GM18868 (cell line): ENCODE measurements around the gene LRP1.

Experiments
- ATAC-seq: cut with Tn5 transposase; IDR thresholded peaks from one replicate; pipeline ENCODE4 v1.9.1; 2021; ENCODE audit warnings: mild to moderate bottlenecking, moderate library complexity; ENCODE audit not compliant: unreplicated experiment

The LRP1 gene

DNA sequence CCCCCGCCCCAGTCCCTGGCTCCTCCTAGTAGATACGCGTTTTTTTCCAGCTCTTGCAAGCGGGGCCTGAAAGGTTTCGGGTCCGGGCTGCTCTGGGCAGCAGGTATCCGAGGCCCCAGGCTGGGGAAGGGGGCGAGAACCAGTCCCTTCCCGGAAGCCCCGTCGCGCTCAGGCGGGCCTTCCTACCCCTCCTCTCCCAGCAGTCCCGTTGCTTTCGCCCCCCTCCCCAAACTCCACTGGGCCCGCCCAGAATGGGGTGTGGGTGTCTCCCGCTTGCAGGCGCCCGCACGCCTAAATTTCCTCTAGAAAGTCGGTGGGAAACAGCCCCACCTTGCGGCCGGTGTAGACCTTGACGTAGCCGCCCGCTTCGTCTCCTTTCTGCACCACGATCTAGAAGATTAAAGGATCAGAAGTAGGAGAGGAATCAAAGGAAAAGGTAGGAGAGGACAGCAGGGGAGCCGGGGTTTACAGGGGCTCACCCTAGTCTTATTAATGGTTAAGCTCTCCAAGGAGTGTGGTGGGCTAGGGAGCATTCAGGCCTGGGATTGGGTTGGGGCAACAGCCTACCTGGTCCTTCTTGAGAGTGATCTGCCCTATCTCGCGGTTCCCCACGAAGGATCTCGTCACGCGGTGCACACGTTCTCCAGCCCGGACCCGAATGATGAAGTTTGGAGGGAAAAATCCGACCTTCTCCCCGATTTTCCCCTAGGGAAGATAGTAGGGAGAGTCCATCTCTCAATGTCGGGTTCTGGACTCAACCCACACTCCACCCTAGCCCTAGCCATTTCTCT, 115.4 kb downstream of the LRP1 start:
- no peak for ATAC-seq

GRCh38 chr12:57244312-57244696, 116.0 kb downstream of the LRP1 start:
- no peak for ATAC-seq

DNA sequence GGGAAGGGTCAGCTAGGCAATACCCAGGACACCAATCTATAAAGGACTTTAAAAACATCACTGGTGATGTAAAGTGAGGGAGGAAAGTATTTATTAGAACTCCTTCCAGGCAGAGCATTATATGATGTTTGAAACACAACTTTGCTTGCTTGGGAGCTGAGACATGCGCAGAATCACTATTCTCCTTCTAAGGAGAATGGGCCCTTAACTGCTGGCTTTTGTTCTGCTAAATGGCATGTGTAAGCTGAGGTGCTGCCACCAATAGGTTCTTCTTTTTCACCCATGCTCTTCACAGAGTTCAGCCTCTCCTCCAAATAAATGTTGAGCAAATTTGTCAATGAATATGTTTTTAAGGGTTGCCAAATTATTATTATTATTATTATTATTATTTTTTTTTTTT, 118.8 kb downstream of the LRP1 start:
- ATAC-seq, result no peak

- ATAC-seq, result no peak
These were observed 120.9 kb downstream of the LRP1 start for GRCh38 chr12:57248934-57249742.

DNA sequence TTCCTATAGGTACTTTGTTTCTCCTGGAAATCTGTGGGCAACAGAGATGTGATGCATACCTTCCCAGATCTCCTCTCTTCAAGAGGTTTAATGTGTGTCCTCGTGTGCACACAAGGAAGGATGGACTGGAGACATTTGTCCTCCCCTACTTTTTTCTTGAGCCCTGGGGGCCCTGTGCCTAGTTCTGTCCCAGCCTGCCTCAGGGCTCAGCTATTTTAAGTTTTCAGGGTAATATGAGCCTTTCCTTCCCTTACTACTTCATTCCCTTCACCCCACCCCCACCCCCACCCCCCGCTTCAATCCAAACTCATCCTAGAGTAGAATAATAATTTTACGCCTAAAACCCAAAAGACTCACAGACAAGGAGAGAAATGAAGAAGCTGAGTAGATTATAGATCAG, 122.3 kb downstream of the LRP1 start:
- ATAC-seq, result no peak

DNA sequence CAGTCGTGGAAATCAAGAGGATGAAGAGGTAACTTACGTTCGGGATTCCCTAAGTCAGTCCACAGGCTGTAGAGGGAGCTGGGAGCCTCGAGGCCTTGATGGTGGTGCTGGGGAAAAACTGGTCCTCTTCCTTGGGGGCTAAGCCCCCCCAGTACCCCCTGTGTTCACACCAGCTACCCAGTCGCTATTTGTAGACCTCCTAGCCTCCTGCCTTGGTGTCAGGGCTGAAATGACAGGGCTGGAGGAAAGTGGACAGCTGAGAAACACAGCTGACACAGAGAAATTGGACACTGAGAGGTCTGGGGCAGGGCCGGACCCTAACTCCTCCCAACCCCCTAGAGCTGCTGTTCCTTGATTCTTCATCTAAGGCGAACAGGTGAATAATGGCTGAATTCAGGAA, 122.7 kb downstream of the LRP1 start, which contains the start of gene STAC3:
STAC3 (minus strand) TSS at position 232 of the 400 bp plus-strand sequence. CDS start 1,551 bp downstream, outside the sequence.
- no peak for ATAC-seq

DNA sequence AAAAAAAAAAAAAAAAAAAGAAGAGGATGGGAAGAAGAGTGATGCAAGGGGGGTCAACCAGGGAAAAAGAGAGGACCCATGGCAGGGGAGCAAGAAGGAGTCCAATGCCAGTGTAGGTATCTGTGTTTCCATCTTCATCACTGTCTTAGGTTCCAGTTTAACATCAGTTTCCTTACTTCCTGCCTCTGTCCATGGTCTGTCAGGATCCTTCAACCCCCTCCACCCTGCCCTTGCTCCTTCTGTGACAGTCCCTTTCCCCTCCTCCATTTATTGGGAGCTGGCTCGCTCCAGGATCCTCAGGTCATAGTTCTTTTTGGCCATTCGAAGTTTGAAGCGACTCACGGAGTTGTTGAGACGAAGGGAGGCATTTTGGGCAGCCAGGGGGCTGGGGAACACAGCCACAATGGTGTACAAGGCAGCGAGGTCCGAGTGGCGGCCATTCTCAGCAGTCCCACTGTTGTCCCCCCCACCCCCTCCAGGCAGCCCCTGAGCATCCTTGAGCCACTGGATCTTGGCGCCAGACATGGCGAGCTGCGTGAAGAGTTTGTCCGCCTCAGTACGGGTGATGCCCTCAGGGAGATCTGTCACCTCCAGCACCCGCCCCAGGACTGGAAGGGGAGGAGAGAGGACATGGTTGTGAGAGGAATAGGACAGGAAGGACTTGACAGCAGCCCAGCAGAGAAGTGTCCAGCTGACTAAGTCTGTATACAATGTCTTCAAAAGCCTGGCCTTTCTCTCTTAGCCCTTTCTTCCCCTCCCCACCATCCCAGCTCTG, 126.4 kb downstream of the LRP1 start:
- ATAC-seq, result no peak

DNA sequence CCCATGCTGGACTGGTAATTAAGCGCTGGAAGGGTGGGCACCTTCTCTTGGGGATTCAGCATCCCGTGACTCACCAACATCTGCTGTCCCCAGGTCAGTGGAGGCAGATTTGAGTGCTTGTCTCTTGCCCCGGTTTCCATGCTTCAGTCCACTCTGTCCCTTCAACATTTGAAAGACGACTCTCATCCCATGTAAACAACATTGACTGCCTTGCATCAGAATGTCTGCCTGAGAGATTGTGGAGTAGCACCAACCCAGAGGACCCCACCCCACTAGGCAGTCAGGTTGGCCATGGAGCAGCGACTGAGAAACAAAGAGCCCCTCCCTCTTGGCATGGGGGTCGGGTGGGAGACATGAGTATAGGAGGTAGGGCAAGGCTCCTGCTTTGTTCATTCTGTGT, 127.6 kb downstream of the LRP1 start:
- no peak for ATAC-seq

GRCh38 chr12:57258977-57259970, 131.0 kb downstream of the LRP1 start:
- ATAC-seq, result no peak

DNA sequence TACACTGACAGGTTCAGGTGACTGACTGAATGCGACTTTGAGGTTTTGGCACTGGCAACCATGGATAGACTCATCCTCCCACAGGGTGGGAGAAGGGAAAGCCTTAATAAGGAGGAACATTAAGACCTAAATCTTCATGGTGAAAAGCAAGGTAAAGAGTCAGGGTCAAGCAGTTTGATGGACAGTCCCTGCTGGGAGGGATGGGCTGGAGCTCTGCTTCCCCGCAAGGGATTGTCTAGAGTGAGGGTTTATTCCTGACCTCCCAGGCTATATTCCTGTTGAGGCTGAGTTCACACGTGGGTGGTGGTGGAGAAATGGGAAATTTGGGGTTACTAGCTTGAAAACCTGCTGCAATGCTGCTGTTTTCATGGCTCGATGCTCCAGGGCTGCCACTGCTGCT, 132.1 kb downstream of the LRP1 start:
- no peak for ATAC-seq

- ATAC-seq, result no peak
These were observed 133.2 kb downstream of the LRP1 start for GRCh38 chr12:57261428-57261865.

DNA sequence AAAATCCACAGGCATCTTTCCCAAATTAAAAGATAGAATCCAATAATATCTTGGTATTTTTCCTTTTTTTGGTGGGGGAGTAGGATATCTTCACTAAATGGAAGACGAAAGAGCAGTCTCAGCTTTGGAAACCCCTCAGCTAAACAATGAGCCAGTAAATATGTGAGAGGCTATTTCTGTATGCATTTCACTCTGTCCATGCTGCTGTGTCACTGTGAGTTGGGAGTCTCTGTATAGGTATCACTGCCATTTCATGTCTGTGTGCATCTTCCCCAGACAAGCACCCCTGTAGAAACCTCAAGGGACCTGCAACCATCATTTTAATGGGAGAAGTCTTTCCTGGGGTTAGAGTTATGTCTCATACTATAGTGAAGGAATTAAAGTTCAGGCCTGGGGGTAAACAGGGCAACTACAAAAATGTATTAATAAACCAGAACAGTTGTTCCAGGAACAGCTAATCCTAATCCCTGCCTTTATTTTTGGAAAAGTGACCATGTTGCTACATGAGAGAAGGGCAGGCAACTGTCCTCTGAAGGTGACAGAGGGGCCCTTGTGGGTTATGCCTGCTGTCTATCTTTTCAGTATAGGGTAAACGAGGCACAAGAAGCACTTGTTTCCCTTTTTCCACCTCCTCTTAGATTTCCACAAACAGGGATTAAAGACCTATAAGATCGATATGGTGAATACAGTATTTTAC, 134.0 kb downstream of the LRP1 start:
- no peak for ATAC-seq
